GM23338 (cell line): ENCODE data around the gene SUMF1. TPM values are rescaled to one million over a fixed set of nuclear protein-coding genes. Genes with fewer than 3 reads are reported as not detected.

Experiments used
- ATAC-seq: fragments of 200-7000 bp; cut with Tn5 transposase; 3 replicates; pipeline ENCODE4 v1.9.1; 2020
- DNase-seq: peaks from one replicate; pipeline ENCODE4 v3.0.0-alpha.2; 2015; ENCODE audit warnings: low spot score
- H2AFZ ChIP-seq: fragments of 200-600 bp; sonication (generic); 2 replicates; pipeline ENCODE4 v1.8.0; 2016; ENCODE audit warnings: antibody characterized with exemption, mild to moderate bottlenecking, moderate library complexity
- H3F3A ChIP-seq: fragments of 200-600 bp; sonication (generic); replicated peaks from 2 replicates; pipeline ENCODE4 v1.8.0; 2017; ENCODE audit warnings: antibody characterized with exemption, mixed run types, low read depth
- H3K27ac ChIP-seq: fragments of 200-600 bp; sonication (generic); 2 replicates; pipeline ENCODE4 v1.6.1; 2016; ENCODE audit warnings: low read depth
- H3K27me3 ChIP-seq: fragments of 200-600 bp; sonication (generic); 2 replicates; pipeline ENCODE4 v1.8.0; 2016; ENCODE audit warnings: mild to moderate bottlenecking, mixed run types, moderate library complexity; ENCODE audit not compliant: insufficient read depth
- H3K36me3 ChIP-seq: fragments of 200-600 bp; sonication (generic); 2 replicates; pipeline ENCODE4 v1.8.0; 2016; ENCODE audit warnings: mild to moderate bottlenecking; ENCODE audit not compliant: insufficient read depth
- H3K4me1 ChIP-seq: fragments of 200-600 bp; sonication (generic); 2 replicates; pipeline ENCODE4 v1.8.0; 2016; ENCODE audit warnings: mild to moderate bottlenecking, moderate library complexity; ENCODE audit not compliant: insufficient read depth
- H3K4me2 ChIP-seq: fragments of 200-600 bp; sonication (generic); 2 replicates; pipeline ENCODE4 v1.7.1; 2017; ENCODE audit warnings: mixed run types
- H3K4me3 ChIP-seq: fragments of 200-600 bp; sonication (generic); 2 replicates; pipeline ENCODE4 v1.6.1; 2016; ENCODE audit warnings: mixed run types
- H3K79me2 ChIP-seq: fragments of 200-600 bp; sonication (generic); replicated peaks from 2 replicates; pipeline ENCODE4 v1.8.0; 2017; ENCODE audit warnings: mild to moderate bottlenecking; ENCODE audit not compliant: insufficient read depth
- H3K9me2 ChIP-seq: fragments of 200-600 bp; sonication (generic); 2 replicates; pipeline ENCODE4 v1.8.0; 2017; ENCODE audit not compliant: insufficient read depth
- H4K20me1 ChIP-seq: fragments of 200-600 bp; sonication (generic); replicated peaks from 2 replicates; pipeline ENCODE4 v1.8.0; 2017; ENCODE audit warnings: mild to moderate bottlenecking; ENCODE audit not compliant: insufficient read depth
- H3K27ac Mint-ChIP-seq: 2 replicates; pipeline ENCODE4 v1.8.0; 2020; ENCODE audit warnings: inconsistent platforms, mild to moderate bottlenecking, moderate library complexity, mixed read lengths
- H3K27me3 Mint-ChIP-seq: 3 replicates; pipeline ENCODE4 v1.8.0; 2022; ENCODE audit warnings: low read depth, mild to moderate bottlenecking, moderate library complexity, mixed read lengths, inconsistent platforms; ENCODE audit not compliant: insufficient read depth, poor library complexity
- H3K36me3 Mint-ChIP-seq: 3 replicates; pipeline ENCODE4 v1.8.0; 2021; ENCODE audit warnings: low read depth, mild to moderate bottlenecking, inconsistent platforms, moderate library complexity, mixed read lengths
- H3K4me1 Mint-ChIP-seq: 3 replicates; pipeline ENCODE4 v1.8.0; 2020; ENCODE audit warnings: mild to moderate bottlenecking, inconsistent platforms, mixed read lengths
- H3K4me3 Mint-ChIP-seq: 3 replicates; pipeline ENCODE4 v1.8.0; 2021; ENCODE audit warnings: moderate library complexity, mild to moderate bottlenecking, inconsistent platforms, mixed read lengths
- H3K9me3 Mint-ChIP-seq: 3 replicates; pipeline ENCODE4 v1.8.0; 2020; ENCODE audit warnings: moderate library complexity, mild to moderate bottlenecking, inconsistent platforms, mixed read lengths
- CREB1 ChIP-seq: fragments of 250-450 bp; sonication (Bioruptor Pico); IDR thresholded peaks from 2 replicates; pipeline ENCODE4 v1.5.0; 2020; ENCODE audit warnings: low read depth, mild to moderate bottlenecking, moderate library complexity
- CTCF ChIP-seq, 2 experiments: fragments of 200-600 bp in 1 of 2; sonication (generic) in 1 of 2; conservative IDR thresholded peaks; 2 replicates each; pipeline versions ENCODE4 v1.5.1 to v1.6.1; 2016 to 2017; ENCODE audit warnings: antibody characterized with exemption in 2 of 2, low read depth in 2 of 2, mild to moderate bottlenecking in 2 of 2, moderate library complexity in 1 of 2
- ETS1 ChIP-seq: IDR thresholded peaks from 2 replicates; pipeline ENCODE4 v1.6.1; 2016; ENCODE audit warnings: antibody characterized with exemption
- EZH2 ChIP-seq: fragments of 200-600 bp; sonication (generic); IDR thresholded peaks from one replicate; pipeline ENCODE4 v1.8.0; 2017; ENCODE audit warnings: antibody characterized with exemption, mild to moderate bottlenecking, low read depth; ENCODE audit not compliant: unreplicated experiment
- EZH2phosphoT487 ChIP-seq: fragments of 200-600 bp; sonication (generic); IDR thresholded peaks from one replicate; pipeline ENCODE4 v1.8.1; 2018; ENCODE audit warnings: antibody characterized with exemption; ENCODE audit not compliant: unreplicated experiment
- JUNB ChIP-seq: IDR thresholded peaks from one replicate; pipeline ENCODE4 v1.6.1; 2016; ENCODE audit warnings: antibody characterized with exemption; ENCODE audit not compliant: unreplicated experiment
- NANOG ChIP-seq: IDR thresholded peaks from 2 replicates; pipeline ENCODE4 v1.6.1; 2016; ENCODE audit warnings: antibody characterized with exemption, borderline replicate concordance
- POLR2AphosphoS5 ChIP-seq: IDR thresholded peaks from 2 replicates; pipeline ENCODE4 v1.6.1; 2016; ENCODE audit warnings: antibody characterized with exemption, low read depth
- REST ChIP-seq: IDR thresholded peaks from one replicate; pipeline ENCODE4 v1.6.1; 2018; ENCODE audit warnings: antibody characterized with exemption; ENCODE audit not compliant: unreplicated experiment
- STAT1 ChIP-seq: IDR thresholded peaks from one replicate; pipeline ENCODE4 v1.6.1; 2016; ENCODE audit warnings: antibody characterized with exemption; ENCODE audit not compliant: unreplicated experiment
- ZNF114 ChIP-seq: fragments of 250-450 bp; sonication (Bioruptor Pico); IDR thresholded peaks from 2 replicates; pipeline ENCODE4 v1.5.0; 2020; ENCODE audit warnings: mild to moderate bottlenecking, moderate library complexity
- ZNF331 ChIP-seq: fragments of 250-450 bp; sonication (Bioruptor Pico); IDR thresholded peaks from 2 replicates; pipeline ENCODE4 v1.5.0; 2020; ENCODE audit warnings: low read depth, mild to moderate bottlenecking, moderate library complexity
- polyA plus RNA-seq: library from polyadenylated mRNA; unstranded; fragments of >200 nt; fragmentation: Nextera tagmentation; extraction: Ambion mirVana; gene quantifications from 2 replicates; pipeline ENCODE4 v1.2.1, GENCODE V29; 2016
- total RNA-seq: library from RNA; depleted of rRNA; stranded (reverse); fragments of >200 nt; shearing (Covaris generic); gene quantifications from 2 replicates; pipeline ENCODE4 v1.2.3, GENCODE V29; 2014

SUMF1 gene
- total and polyA plus RNA-seq, 2 experiments from 2014 or later = 6.9 to 20.3 TPM

GRCh38 chr3:4509043-4509442 lies 42.0 kb upstream of the SUMF1 start:
- DNase-seq (no peak), ATAC-seq (no peak)
- Histone ChIP-seq H3F3A (no peaks in the 10 kb centered on the region), H3K27me3 (no peaks in the 10 kb centered on the region), H3K4me2 (no peak overlapping the region), H2AFZ (no peak overlapping the region), H3K9me2 (no peaks in the 10 kb centered on the region), H3K79me2 (no peaks in the 10 kb centered on the region), H4K20me1 (peaks cover 4% of the 10 kb centered on the region; the same call in 1 of the 2 replicates), H3K4me3 (no peak overlapping the region), H3K4me1 (peaks cover 14% of the 10 kb centered on the region; the same call in 1 of the 2 replicates), H3K36me3 (no peaks in the 10 kb centered on the region), H3K27ac (no peak overlapping the region)
- TF ChIP-seq STAT1 (no peak), EZH2phosphoT487 (no peak), CREB1 (CRISPR knock-in tag) (no peak), ZNF114 (CRISPR knock-in tag) (no peak), JUNB (no peak), NANOG (no peak), POLR2AphosphoS5 (no peak), EZH2 (no peak), REST (no peak), ETS1 (no peak)
- no peak overlapping the region for H3K27ac Mint-ChIP-seq
- H3K4me1 Mint-ChIP-seq = peaks cover 28% of the 10 kb centered on the region
- H3K27me3 Mint-ChIP-seq = peaks cover 4% of the 10 kb centered on the region
- H3K36me3 Mint-ChIP-seq = no peaks in the 10 kb centered on the region
- H3K4me3 Mint-ChIP-seq = no peak overlapping the region
- no peaks in the 10 kb centered on the region for H3K9me3 Mint-ChIP-seq

GRCh38 chr3:4508048-4508981 lies 41.2 kb upstream of the SUMF1 start:
- H3K9me3 Mint-ChIP-seq = no peaks in the 10 kb centered on the region
- no peak overlapping the region for H3K4me3 Mint-ChIP-seq
- no peak overlapping the region for H3K4me2 ChIP-seq
- H3K27ac ChIP-seq = no peak overlapping the region
- TF ChIP-seq POLR2AphosphoS5 = no peak
- TF ChIP-seq ZNF331 (CRISPR knock-in tag) = no peak
- TF ChIP-seq EZH2phosphoT487 = no peak
- no peak for TF ChIP-seq CTCF (conservative IDR thresholded peaks at IDR 0.05; ENCODE audit: low read depth in 2 of 2)
- TF ChIP-seq ZNF114 (CRISPR knock-in tag) = no peak
- no peak for TF ChIP-seq ETS1
- no peak for TF ChIP-seq STAT1
- no peak for TF ChIP-seq NANOG
- TF ChIP-seq CREB1 (CRISPR knock-in tag) = no peak
- H3K79me2 ChIP-seq = no peaks in the 10 kb centered on the region
- peak; percentile 21 for DNase-seq
- peaks cover 13% of the 10 kb centered on the region; the same call in 1 of the 2 replicates for H3K4me1 ChIP-seq
- ATAC-seq = peak; percentile 58
- no peaks in the 10 kb centered on the region for H3K36me3 ChIP-seq
- no peak overlapping the region for H2AFZ ChIP-seq
- H3K4me1 Mint-ChIP-seq = peaks cover 24% of the 10 kb centered on the region
- H3K36me3 Mint-ChIP-seq = no peaks in the 10 kb centered on the region
- peaks cover 4% of the 10 kb centered on the region; the same call in 1 of the 2 replicates for H4K20me1 ChIP-seq
- H3F3A ChIP-seq = no peaks in the 10 kb centered on the region
- H3K27me3 Mint-ChIP-seq = peaks cover 4% of the 10 kb centered on the region
- no peak overlapping the region for H3K27ac Mint-ChIP-seq
- no peak overlapping the region for H3K4me3 ChIP-seq
- H3K27me3 ChIP-seq = no peaks in the 10 kb centered on the region
- no peaks in the 10 kb centered on the region for H3K9me2 ChIP-seq
